8988T (cell line): ENCODE data around the gene SLFNL1.

ENCODE experiments used
- DNase-seq: peaks from one replicate; pipeline ENCODE4 v3.0.0; 2011

SLFNL1 gene

DNA sequence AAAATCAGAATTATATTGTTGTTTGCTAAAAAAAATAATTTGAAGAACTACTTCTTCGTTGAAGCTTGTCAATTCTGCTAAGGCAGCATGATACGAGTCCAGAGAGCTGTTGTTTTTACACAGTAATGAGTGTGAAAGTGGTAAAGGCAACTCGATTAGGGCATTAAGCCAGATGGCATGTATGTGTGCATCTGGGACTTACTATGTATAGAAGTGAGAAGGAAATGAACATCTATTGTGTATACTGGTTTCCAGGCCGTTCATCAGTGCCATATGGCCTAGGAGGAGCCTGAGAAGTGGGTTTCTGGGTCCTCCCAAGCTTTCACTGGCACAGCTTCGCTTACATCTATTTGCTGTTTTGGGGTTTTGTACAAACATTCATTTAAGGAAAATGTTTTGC, 36.4 kb downstream of the SLFNL1 start:
- DNase-seq: no peak

DNA sequence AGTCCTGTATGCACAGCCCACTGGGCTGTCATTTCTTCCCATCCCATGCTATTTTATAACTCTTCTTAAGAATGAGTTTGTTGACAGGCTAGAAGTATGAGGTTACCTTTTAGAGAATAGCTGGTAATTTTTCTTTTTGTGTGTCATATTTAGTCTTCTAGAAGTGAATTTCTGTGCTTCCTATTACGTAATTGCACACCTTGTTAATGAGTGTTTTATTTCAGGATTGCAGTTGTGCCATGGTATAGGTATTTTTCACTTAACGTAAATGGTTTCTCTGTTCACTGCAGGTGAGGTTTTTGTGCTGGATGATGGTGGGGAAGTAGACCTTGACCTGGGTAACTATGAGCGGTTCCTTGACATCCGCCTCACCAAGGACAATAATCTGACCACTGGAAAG, 37.0 kb downstream of the SLFNL1 start:
- DNase-seq: no peak

DNA sequence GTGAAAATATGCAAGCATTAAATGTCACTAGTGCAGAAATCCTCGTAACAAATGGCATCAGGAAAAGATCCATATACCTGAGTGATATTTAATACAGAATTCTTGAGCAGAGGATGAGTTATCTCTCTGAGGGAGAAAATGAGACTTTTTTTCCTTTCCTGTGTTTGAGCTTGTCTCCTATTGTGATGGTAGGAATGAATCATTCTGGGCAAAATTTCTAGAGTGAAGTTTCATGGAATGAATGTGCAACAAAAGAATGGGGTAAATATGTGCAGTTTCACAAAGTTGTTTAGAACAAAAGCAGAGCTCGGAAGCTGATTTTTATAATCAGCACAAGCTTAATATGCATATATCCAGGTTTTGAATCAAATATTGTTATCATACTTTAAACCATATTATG, 37.5 kb downstream of the SLFNL1 start:
- no peak for DNase-seq

DNA sequence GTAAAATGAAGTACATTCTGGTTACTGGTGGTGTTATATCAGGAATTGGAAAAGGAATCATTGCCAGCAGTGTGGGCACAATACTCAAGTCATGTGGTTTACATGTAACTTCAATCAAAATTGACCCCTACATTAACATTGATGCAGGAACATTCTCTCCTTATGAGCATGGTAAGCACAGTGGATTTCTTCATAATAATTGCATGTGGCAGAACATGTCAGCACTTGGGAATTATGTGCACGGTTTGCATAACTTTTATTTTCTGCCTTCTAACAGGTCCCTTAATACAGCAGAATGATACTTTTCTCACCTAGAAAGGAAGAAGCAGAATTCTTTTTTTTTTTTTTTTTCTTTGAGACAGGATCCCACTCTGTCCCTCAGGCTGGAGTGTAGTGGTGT, 38.2 kb downstream of the SLFNL1 start:
- DNase-seq: no peak

DNA sequence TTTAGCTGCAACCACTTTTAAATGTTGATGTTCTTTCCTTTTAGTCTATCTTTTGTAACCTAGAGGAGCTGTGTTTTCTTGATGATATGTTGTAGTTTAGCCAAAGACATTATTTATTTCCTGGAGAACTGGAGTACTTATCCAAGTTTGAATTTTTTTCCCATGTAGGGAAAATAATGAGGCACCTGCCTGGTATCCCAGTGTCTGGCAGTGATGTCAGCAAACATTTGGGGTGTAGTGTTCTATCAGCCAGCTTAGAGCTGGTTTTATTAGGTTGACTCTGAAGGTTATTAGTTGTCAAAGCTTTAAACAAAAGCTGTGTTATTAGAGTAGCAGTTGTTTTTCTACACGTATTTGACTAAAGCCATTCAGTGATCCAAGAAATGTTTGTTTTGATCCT, 38.8 kb downstream of the SLFNL1 start:
- DNase-seq: no peak

DNA sequence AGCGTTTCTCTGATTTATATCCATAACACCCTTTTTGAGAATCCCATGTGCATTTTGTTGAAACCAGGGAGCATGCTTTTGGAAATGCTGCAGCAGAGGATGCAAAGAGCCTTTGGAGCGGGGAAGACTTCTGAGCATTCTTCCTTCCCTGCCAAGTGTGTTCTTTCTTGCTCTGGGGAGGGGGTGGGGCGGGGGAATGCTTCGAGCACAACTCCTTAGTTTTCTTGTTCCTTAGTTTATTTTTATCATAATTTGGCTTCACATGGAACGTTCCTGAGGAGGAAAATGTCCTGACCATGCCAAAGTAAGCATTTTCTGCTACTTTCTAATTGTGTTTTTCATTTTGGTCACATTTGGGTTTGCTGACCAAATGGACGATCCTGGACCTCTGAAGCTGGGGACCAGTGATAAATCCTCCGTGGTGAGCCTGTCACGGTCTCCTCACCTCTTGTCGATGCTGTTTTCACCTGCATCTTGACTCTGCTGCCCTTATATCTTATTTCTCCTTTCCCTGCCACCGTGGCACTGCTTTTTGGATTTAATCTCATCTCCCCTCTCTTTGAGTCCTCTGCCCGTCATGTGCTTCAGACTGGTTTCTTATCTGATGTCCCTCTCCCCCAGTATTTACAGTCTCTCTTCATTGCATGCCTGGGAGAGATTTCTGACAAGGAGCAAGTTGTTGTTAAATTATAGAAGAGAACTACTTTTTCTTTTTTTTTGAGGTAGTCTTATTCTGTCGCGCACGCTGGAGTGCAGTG, 39.7 kb downstream of the SLFNL1 start:
- DNase-seq: no peak

DNA sequence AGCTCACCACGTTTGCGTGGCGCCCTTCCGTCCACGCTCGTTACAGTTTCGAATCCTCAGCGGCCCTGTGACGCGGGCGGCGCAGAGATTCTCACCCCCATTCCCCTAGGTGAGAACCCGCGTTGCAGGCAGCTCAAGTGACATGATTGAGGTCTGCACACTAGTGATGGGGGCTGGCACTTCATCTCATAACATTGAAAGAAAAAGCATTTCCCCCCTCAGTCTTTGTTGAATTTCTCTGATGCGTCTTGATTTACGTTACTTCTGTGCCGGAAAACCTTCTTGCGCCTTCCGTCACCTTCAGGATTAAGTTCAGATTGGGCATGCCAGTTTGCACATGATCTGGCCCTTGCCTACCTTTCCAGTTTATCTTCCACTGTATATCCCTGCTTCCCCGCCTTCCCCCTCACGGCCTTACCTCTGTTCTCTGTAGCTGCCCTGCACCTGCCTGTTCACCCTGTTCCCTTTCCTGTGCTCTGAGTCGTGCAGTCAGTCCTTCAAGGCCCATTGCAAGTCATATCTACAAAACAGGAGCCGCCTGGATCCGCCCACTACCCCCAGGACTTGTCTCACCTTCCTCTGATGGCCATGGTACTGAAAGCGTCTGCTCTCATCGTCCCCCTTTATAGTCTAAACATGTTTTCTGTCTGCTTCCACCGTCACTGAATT, 40.9 kb downstream of the SLFNL1 start:
- peak; percentile 23 for DNase-seq

DNA sequence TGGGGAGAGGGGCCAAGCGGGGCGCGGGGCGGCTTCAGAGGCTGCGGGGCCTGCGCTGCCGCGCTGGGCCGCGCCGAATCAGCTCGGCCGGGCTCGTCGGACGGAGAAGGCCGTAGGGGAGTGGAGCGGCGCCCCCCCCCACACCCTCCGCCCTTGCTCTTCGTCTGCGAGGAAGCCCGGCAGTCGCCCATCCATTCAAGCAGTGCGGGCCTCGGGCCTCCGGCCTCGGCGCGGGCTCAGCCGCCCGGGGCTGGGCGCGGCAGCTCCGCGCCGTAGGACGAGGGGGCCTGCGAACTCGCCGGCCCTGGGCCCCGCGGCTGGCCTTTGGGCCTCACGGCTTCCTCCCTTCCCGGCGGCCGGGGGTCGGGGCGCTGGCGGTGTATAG, 41.5 kb downstream of the SLFNL1 start:
- DNase-seq: no peak

DNA sequence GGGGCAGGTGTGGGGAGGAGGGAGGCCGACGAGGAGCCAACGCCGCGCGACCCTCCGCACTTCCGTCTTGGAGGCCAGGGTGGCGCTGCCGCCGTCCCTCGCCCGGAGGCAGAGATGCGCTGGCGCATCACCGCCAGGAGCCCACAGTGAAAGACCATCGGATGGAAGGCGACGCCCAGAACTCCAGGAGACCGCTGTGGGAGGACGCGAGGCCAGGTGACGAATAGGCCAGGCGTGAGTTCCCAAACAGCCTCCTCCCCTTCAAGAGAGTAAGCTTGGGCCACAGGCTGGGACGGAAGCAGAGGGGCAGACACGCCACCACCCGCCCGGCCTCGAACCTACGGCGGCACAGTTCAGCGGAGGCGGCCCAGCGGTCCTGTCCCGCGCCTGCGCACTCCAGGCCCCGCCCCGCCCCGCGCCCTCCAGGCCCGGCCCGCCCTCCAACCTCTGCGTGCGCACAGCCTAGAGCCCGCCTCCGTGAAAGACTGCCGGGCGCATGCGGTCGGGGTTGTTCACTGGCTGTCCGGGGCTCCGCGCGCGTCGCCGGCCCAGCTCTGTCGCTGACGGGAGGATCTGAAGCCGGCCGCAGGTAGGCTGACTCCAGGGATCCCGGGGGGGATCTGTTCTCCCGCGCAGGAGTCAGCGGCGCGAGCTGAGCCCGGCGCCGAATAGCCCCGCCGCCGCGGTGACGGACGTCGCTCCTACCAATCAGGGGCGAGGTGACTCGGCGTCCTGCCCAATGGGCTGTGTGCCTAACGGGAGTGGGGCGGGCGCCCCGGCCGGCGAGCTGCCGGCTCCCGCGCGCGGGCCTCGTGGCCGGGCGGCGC, 42.1 kb downstream of the SLFNL1 start, which contains the start of gene CTPS1:
Gene CTPS1 (plus strand): TSS at position 456 of the 827 bp plus-strand sequence. CDS start 3,595 bp downstream, outside the sequence.
- peak; percentile 84 for DNase-seq

DNA sequence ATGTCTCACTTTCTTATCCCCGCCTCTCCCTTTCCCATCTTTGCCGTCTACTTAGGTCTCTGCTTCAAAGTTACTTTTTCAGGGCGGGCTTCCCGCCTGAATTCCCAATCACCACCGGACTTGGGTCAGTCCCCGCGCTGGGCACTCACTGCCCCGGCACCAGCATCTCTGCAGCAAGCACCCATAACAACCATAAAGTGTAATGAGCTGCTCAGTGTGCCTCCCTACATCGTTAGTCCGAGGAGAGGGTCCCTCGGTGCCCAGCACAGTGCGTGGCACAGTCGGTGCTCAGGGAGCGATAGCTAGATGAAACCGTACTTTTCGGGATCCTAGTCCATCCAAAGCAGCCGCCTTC, 42.7 kb downstream of the SLFNL1 start:
- no peak for DNase-seq

DNA sequence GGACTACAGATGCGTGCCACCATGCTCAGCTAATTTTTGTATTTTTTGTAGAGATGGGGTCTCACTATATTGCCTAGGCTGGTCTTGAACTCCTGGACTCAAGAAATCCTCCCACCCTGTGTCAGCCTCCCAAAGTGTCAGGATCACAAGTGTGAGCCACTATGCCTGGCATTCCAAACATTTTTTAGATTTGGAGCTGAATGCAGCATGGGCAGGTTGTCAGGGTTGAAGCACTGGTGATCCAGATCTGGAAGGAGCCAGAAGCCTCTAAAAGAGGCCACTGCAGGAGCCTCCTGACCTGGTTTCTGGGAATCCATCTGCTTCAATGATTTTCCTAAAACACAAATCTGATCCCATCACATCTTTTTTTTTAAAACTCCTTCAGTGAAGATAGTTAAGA, 43.8 kb downstream of the SLFNL1 start:
- DNase-seq: no peak

DNA sequence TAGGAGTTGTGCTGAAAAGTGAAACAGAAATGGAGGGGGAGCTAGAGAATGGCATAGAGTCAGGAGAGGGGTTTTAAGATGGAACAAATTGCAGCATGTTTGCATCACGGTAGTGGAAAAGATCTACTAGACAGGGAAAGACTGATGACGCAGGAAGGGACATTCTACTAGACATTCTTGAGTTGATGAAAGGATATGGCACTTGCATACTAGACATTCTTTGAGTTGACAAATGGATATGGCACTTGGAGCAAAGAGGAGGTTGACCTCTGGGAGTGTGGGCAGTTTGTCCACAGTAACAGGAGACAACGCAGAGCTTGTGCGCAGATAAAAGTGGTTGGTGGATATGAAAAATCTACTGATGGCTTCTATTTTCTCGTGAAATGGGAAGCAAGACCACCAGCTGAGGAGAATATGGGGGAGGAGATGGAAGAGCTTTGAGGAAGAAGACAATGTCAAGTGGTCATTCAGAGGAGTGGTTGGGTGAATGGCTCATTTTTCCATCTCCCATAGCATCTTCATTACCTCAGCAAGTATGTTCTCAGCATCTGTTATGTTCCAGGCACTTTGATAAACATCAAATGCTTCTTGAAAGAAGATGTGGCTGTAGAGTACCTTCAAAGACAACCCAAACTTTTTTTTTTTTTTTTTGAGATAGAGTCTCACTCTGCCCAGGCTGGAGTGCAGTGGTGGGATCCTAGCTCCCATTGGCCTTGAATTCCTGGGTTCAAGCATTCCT, 44.4 kb downstream of the SLFNL1 start:
- no peak for DNase-seq

DNA sequence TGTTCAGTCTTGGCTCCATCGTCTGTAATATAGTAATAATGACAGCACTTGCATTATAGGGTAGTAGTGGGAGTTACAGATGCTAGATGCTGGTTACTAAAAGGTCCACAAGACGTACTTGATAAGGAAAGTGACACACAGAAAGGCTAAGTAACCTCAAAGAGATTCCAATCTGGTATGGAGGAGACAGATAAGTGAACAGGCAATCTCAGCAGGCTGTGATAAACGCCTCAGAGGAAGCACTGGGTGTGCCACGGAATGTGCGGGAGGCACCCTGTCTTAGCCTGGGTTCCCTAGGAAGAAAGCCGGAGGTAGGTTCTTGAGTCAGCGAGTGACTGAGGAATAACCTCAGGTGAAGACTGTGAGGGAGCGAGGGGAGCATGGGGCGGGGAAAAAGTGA, 46.6 kb downstream of the SLFNL1 start:
- DNase-seq: no peak

DNA sequence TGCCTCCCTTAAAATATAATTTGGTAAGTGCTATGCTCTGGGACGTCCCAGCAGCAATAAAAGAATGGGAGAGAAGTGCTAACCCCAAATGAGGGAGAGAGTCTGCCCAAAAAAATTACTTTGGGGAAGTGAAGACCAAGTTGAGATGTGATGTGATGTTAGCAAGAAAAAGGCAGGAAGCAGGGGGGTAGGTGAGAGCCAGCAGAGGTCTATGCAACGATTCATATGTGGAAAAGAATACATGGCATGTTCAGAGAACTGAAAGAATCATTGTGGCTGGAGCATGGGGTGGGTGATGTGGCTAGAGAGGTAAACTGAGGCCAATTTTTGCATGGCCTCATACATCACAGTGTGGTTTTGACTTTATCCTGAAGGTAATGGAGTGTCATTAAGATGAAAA, 47.6 kb downstream of the SLFNL1 start:
- no peak for DNase-seq

DNA sequence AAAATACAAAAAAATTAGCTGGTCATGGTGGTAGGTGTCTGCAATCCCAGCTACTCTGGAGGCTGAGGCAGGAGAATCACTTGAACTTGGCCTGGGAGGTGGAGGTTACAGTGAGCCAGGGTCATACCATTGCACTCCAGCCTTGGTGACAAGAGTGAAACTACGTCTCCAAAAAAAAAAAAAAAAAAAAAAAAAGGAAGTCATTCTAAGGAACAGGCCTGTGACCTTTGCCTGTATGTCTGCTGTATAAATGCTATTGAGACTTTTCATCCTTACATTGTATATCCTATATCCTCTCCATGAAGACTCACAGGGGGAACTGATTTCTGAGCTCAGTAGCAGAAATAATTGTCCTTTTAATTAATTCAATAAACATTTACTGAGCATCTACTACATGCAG, 49.6 kb downstream of the SLFNL1 start:
- DNase-seq: no peak

DNA sequence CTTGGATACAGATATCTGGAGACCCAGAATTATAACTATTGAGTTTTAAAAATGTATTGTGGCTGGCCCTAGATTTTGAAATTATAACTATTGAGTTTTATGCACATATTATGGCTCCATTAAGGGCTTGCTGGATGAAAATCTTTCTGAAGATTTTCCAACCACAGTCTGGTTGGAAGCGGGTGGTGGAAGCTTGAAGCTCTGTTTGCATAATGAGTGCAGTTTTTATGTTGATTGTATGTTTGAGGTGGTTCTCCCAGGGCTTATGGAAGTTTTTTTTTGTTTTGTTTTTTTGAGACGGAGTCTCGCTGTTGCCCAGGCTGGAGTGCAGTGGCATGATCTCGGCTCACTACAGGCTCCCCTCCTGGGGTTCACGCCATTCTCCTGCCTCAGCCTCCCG, 52.1 kb downstream of the SLFNL1 start:
- DNase-seq: no peak

DNA sequence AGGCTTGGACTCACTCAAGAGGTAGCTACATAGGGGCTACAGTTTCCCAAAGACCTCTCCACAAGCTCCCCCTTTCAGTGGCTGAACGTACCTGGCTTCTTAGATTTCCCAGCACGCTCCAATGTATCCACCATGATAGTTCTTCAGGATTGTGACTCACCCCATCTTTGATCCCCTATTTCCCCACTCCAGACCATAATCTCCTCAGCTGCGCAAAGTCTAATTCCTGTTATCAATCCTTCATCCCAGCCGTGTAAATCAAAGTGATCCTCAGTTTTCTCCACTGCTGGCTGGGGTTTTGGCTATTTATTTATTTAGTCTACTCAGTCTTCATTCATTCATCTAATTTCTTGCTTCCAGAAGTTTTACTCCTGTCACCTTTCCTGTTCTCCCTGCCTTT, 55.1 kb downstream of the SLFNL1 start:
- DNase-seq: no peak
